H1 (cell line): ENCODE measurements around the gene UMAD1. TPM values are rescaled to one million over a fixed set of nuclear protein-coding genes. Genes with fewer than 3 reads are reported as not detected.

Experiments used
- CTCF ChIA-PET: fragments of 300-600 bp; sonication (Branson Sonifier 250); formaldehyde crosslinking; loops from one replicate; lab custom pipeline; 2021; ENCODE audit not compliant: partially characterized antibody; lab: Charles Lee
- POLR2A ChIA-PET: fragments of 300-600 bp; sonication (Branson Sonifier 250); formaldehyde crosslinking; loops from one replicate; lab custom pipeline; 2021; ENCODE audit warnings: inconsistent platforms; ENCODE audit not compliant: partially characterized antibody; lab: Charles Lee
- DNase-seq, 2 experiments: peaks; one replicate each; pipeline versions ENCODE4 v3.0.0 to v3.0.0-alpha.2; 2010 to 2022; ENCODE audit warnings: low spot score in 2 of 2, low read depth in 1 of 2, mixed read lengths in 1 of 2
- FAIRE-seq: peaks from 2 replicates; lab custom pipeline; 2011; peaks lifted over from hg19 to GRCh38; lab: Jason Lieb, UNC
- H2AFZ ChIP-seq: 2 replicates; pipeline ENCODE4 v1.8.1; 2012; ENCODE audit warnings: low read length, inconsistent platforms
- H2AK5ac ChIP-seq: 2 replicates; pipeline ENCODE4 v1.6.1; 2013; ENCODE audit warnings: low read depth, low read length
- H2BK120ac ChIP-seq: replicated peaks from 2 replicates; pipeline ENCODE3; 2013; ENCODE audit warnings: low read depth, low read length, inconsistent platforms
- H2BK12ac ChIP-seq: 2 replicates; pipeline ENCODE4 v1.6.1; 2013; ENCODE audit warnings: low read depth, low read length
- H2BK15ac ChIP-seq: 2 replicates; pipeline ENCODE4 v1.6.1; 2013; ENCODE audit warnings: low read length
- H2BK20ac ChIP-seq: 2 replicates; pipeline ENCODE4 v1.6.1; 2013; ENCODE audit warnings: low read length
- H2BK5ac ChIP-seq: 2 replicates; pipeline ENCODE4 v1.6.1; 2013; ENCODE audit warnings: low read depth, low read length
- H3K14ac ChIP-seq: 2 replicates; pipeline ENCODE4 v1.6.1; 2013; ENCODE audit warnings: inconsistent platforms; ENCODE audit not compliant: insufficient read length
- H3K18ac ChIP-seq: 2 replicates; pipeline ENCODE4 v1.6.1; 2013; ENCODE audit warnings: low read length; ENCODE audit errors: extremely low read depth
- H3K23ac ChIP-seq: 2 replicates; pipeline ENCODE4 v1.6.1; 2013; ENCODE audit warnings: inconsistent platforms; ENCODE audit not compliant: insufficient read length
- H3K23me2 ChIP-seq: 2 replicates; pipeline ENCODE4 v1.6.1; 2013; ENCODE audit warnings: low read depth, low read length
- H3K27ac ChIP-seq: 2 replicates; pipeline ENCODE4 v1.6.1; 2011; ENCODE audit warnings: low read depth, low read length, inconsistent platforms
- H3K27me3 ChIP-seq, 4 experiments: replicated peaks in 1 of 4; 1 replicate in 1 of 4; 2 replicates in 3 of 4; pipeline versions ENCODE4 v1.6.1 to v1.8.1; 2011 to 2013; ENCODE audit warnings: low read length in 3 of 4, mild to moderate bottlenecking in 3 of 4, inconsistent platforms in 2 of 4, mixed read lengths in 2 of 4, moderate library complexity in 1 of 4; ENCODE audit not compliant: control insufficient read depth in 3 of 4, insufficient read depth in 3 of 4; ENCODE audit errors: extremely low read depth in 1 of 4
- H3K36me3 ChIP-seq, 4 experiments: 2 replicates each; pipeline versions ENCODE4 v1.6.1 to v1.8.1; 2011 to 2013; ENCODE audit warnings: mild to moderate bottlenecking in 4 of 4, low read length in 3 of 4, moderate library complexity in 2 of 4, control low read depth in 1 of 4, inconsistent platforms in 1 of 4; ENCODE audit not compliant: insufficient read depth in 4 of 4, control insufficient read depth in 2 of 4
- H3K4ac ChIP-seq: replicated peaks from 2 replicates; pipeline ENCODE3; 2013; ENCODE audit warnings: low read length, low read depth, mixed read lengths, inconsistent platforms; ENCODE audit not compliant: insufficient read length
- H3K4me1 ChIP-seq, 4 experiments: replicated peaks in 1 of 4; 1 replicate in 1 of 4; 2 replicates in 3 of 4; pipeline versions ENCODE4 v1.6.1 to v1.8.1; 2011 to 2013; ENCODE audit warnings: low read length in 3 of 4, inconsistent platforms in 2 of 4, mixed read lengths in 1 of 4; ENCODE audit not compliant: insufficient read depth in 4 of 4, control insufficient read depth in 3 of 4
- H3K4me2 ChIP-seq, 2 experiments: 2 replicates each; pipeline versions ENCODE4 v1.6.1 to v1.8.1; 2011 to 2013; ENCODE audit warnings: low read depth in 2 of 2, low read length in 2 of 2, control low read depth in 1 of 2, inconsistent platforms in 1 of 2, mild to moderate bottlenecking in 1 of 2; ENCODE audit not compliant: insufficient read depth in 1 of 2
- H3K4me3 ChIP-seq, 4 experiments: fragments of 200-600, 300-600 bp in 1 of 4; sonication (generic), shearing (Covaris generic), sonication (Bioruptor Twin) in 1 of 4; 2 replicates each; pipeline versions ENCODE4 v1.5.1 to v1.8.1; 2011 to 2016; ENCODE audit warnings: low read length in 4 of 4, low read depth in 3 of 4, control low read depth in 2 of 4, inconsistent platforms in 2 of 4, mild to moderate bottlenecking in 2 of 4, mixed read lengths in 1 of 4, moderate library complexity in 1 of 4; ENCODE audit not compliant: insufficient read depth in 2 of 4; ENCODE audit errors: extremely low read depth in 1 of 4
- H3K56ac ChIP-seq: replicated peaks from 2 replicates; pipeline ENCODE3; 2013; ENCODE audit warnings: low read depth, mild to moderate bottlenecking, mixed read lengths, low read length, inconsistent platforms; ENCODE audit not compliant: insufficient read length
- H3K79me1 ChIP-seq: 2 replicates; pipeline ENCODE4 v1.6.1; 2013; ENCODE audit warnings: low read depth, low read length, control low read depth
- H3K79me2 ChIP-seq, 2 experiments: 2 replicates each; pipeline versions ENCODE4 v1.6.1 to v1.8.1; 2012 to 2013; ENCODE audit warnings: low read length in 2 of 2, mild to moderate bottlenecking in 2 of 2, inconsistent platforms in 1 of 2; ENCODE audit not compliant: insufficient read depth in 2 of 2, control insufficient read depth in 1 of 2
- H3K9ac ChIP-seq, 4 experiments: replicated peaks in 1 of 4; 1 replicate in 1 of 4; 2 replicates in 3 of 4; pipeline versions ENCODE4 v1.6.1 to v1.8.1; 2011 to 2013; ENCODE audit warnings: low read depth in 3 of 4, low read length in 3 of 4, control low read depth in 2 of 4, mild to moderate bottlenecking in 2 of 4, moderate library complexity in 2 of 4, inconsistent platforms in 1 of 4; ENCODE audit errors: extremely low read depth in 1 of 4
- H3K9me3 ChIP-seq, 2 experiments: 2 replicates each; pipeline versions ENCODE4 v1.6.1 to v1.8.1; 2012 to 2013; ENCODE audit warnings: mild to moderate bottlenecking in 2 of 2, moderate library complexity in 2 of 2, control low read depth in 1 of 2, inconsistent platforms in 1 of 2, low read depth in 1 of 2, low read length in 1 of 2, mixed read lengths in 1 of 2; ENCODE audit not compliant: insufficient read depth in 2 of 2
- H4K20me1 ChIP-seq, 2 experiments: replicated peaks in 1 of 2; 2 replicates each; pipeline versions ENCODE3 to v1.8.1; 2011 to 2013; ENCODE audit warnings: inconsistent platforms in 2 of 2, low read length in 2 of 2, mild to moderate bottlenecking in 1 of 2; ENCODE audit not compliant: insufficient read depth in 2 of 2, control insufficient read depth in 1 of 2
- H4K5ac ChIP-seq: 2 replicates; pipeline ENCODE4 v1.6.1; 2013; ENCODE audit warnings: low read length, low read depth, mixed read lengths, inconsistent platforms; ENCODE audit not compliant: insufficient read length
- H4K8ac ChIP-seq: 2 replicates; pipeline ENCODE4 v1.8.0; 2013; ENCODE audit warnings: mild to moderate bottlenecking, moderate library complexity, low read length, inconsistent platforms; ENCODE audit not compliant: insufficient read depth; ENCODE audit errors: extremely low read depth
- H4K91ac ChIP-seq: replicated peaks from 2 replicates; pipeline ENCODE3; 2013; ENCODE audit warnings: low read length, mixed read lengths, inconsistent platforms; ENCODE audit not compliant: insufficient read length
- KDM5A ChIP-seq: fragments of 200-600 bp; IDR thresholded peaks from 2 replicates; pipeline ENCODE4 v1.7.1; 2012; ENCODE audit warnings: mild to moderate bottlenecking, low read length, inconsistent platforms, mixed read lengths
- WGBS, 2 experiments: shearing (Covaris generic) in 1 of 2; methylation state at CpG; one replicate each; pipeline versions ENCODE4 v1.1.6 to v1.1.7; 2013 to 2015; ENCODE audit warnings: low lambda C conversion rate in 2 of 2, mixed read lengths in 2 of 2, inconsistent platforms in 1 of 2, low coverage in 1 of 2, missing lambda C conversion rate in 1 of 2; ENCODE audit not compliant: insufficient replicate concordance in 2 of 2, insufficient coverage in 1 of 2, insufficient read length in 1 of 2; ENCODE audit errors: extremely low coverage in 1 of 2, missing lambda C conversion rate in 1 of 2; 5-methylcytosine and 5-hydroxymethylcytosine counted together
- polyA plus RNA-seq, 7 experiments: library from polyadenylated mRNA; depleted of rRNA in 3 of 7; stranded (reverse) in 5 of 7; unstranded in 2 of 7; fragments of >200 nt in 5 of 7; fragments of 200-250 nt in 2 of 7; gene quantifications; 1 replicate in 5 of 7; 2 replicates in 1 of 7; 4 replicates in 1 of 7; pipeline versions ENCODE4 v1.2.1 to v1.2.3, GENCODE V29; 2011 to 2013; ENCODE audit warnings: missing spikeins in 2 of 7, mixed read lengths in 2 of 7
- total RNA-seq: library from RNA; stranded (reverse); fragmentation: NEBNext Ultra II Directional; extraction: Animal tissue kit (Norgen Biotek cat#: 25700); gene quantifications from 2 replicates; pipeline ENCODE4 v1.2.1, GENCODE V29; 2021

Gene UMAD1
- total and polyA plus RNA-seq, 2 of the 8 experiments (the other 6 are each of a cell fraction or from before 2014, with no cell fraction given) = 10.4 to 12.3 TPM

DNA sequence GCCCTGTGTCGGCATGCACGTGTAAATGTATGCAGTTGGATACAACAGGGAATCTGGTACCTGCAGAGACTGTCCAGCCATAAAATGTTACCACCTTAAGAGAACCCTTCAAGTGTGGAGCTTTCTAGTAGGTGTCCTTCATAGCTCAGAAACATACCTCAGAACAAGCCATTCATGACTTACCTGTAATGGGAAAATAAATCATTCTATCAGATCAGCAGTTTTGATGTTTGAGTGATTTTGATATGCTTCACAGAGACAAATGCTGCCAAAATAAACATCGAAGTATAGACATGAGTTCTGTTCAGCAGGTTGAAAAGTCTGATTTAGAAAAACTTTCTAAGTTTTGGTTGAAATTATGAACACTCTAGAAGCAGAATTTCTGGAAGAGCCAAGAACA lies 33.5 kb upstream of the UMAD1 start:
- Histone ChIP-seq H2AFZ (no peak overlapping the region), H2BK120ac (no peak overlapping the region), H2BK15ac (no peak overlapping the region), H3K79me2 (no peaks in the 10 kb centered on the region), H2BK5ac (no peak overlapping the region), H3K18ac (no peak overlapping the region), H3K4ac (no peak overlapping the region), H3K79me1 (no peaks in the 10 kb centered on the region), H4K20me1 (no peaks in the 10 kb centered on the region), H3K4me1 (no peaks in the 10 kb centered on the region), H3K27me3 (no peaks in the 10 kb centered on the region), H2BK20ac (no peak overlapping the region), H3K4me3 (no peak overlapping the region), H2BK12ac (no peak overlapping the region), H3K27ac (no peak overlapping the region), H3K14ac (no peak overlapping the region), H3K9me3 (no peaks in the 10 kb centered on the region), H3K56ac (no peak overlapping the region), H3K9ac (no peak overlapping the region), H2AK5ac (no peak overlapping the region), H4K91ac (no peak overlapping the region), H3K23ac (no peak overlapping the region), H3K36me3 (peaks cover 0 to 19% (median 5%) of the 10 kb centered on the region in 4 experiments; a peak in 4 of 8 replicates), H3K23me2 (no peaks in the 10 kb centered on the region), H4K5ac (no peak overlapping the region), H4K8ac (no peak overlapping the region), H3K4me2 (no peak overlapping the region)
- TF ChIP-seq KDM5A = no peak
- DNase-seq (no peak), FAIRE-seq (no peak)
- WGBS, 2 experiments = 61% methylated on average over 3 of the region's 3 CpGs; no CpG with 5 or more reads in 1 of the 2 experiments
- CTCF ChIA-PET = interaction anchor here (1.1 to 1.7 kb wide), 2 partner anchors 11 to 14 kb away, joined by 3 to 9 read pairs; no protein-coding TSS in a partner anchor
- POLR2A ChIA-PET = interaction anchor here (0.7 kb wide), 1 partner anchor 608 kb away, joined by 4 read pairs; no protein-coding TSS in a partner anchor
